ENCODE data around the gene KCNJ6. TPM values are rescaled to one million over a fixed set of nuclear protein-coding genes. Genes with fewer than 3 reads are reported as not detected.

Gene KCNJ6
- total RNA-seq, 1 donor from 2014 or later, result 0.33 TPM

- no peak for DNase-seq (ENCODE audit: low read depth)
- TF ChIP-seq CTCF (IDR thresholded peaks at IDR 0.05; ENCODE audit: insufficient read depth, low read length, poor library complexity, severe bottlenecking), result no peak
- Histone ChIP-seq H3K36me3 (ENCODE audit: control insufficient read depth, insufficient read depth, low read length) (no peaks in the 10 kb centered on the region), H3K4me3 (ENCODE audit: low read depth, low read length) (peak overlapping the region; percentile 50), H3K27me3 (ENCODE audit: control insufficient read depth, insufficient read depth, low read length) (no peaks in the 10 kb centered on the region)
Observed at GRCh38 chr21:37562920-37563640, 353.2 kb downstream of the KCNJ6 start.

- no peak overlapping the region for H3K4me3 ChIP-seq (ENCODE audit: low read depth, low read length)
- H3K27me3 ChIP-seq (ENCODE audit: control insufficient read depth, insufficient read depth, low read length), result no peaks in the 10 kb centered on the region
- DNase-seq (ENCODE audit: low read depth), result no peak
- no peak for TF ChIP-seq CTCF (IDR thresholded peaks at IDR 0.05; ENCODE audit: insufficient read depth, low read length, poor library complexity, severe bottlenecking)
- H3K36me3 ChIP-seq (ENCODE audit: control insufficient read depth, insufficient read depth, low read length), result no peaks in the 10 kb centered on the region
Observed at GRCh38 chr21:37561941-37562919, 354.0 kb downstream of the KCNJ6 start.

GRCh38 chr21:37561506-37561905 is 354.8 kb downstream of the KCNJ6 start:
- H3K36me3 ChIP-seq (ENCODE audit: control insufficient read depth, insufficient read depth, low read length), result no peaks in the 10 kb centered on the region
- no peak for DNase-seq (ENCODE audit: low read depth)
- H3K27me3 ChIP-seq (ENCODE audit: control insufficient read depth, insufficient read depth, low read length), result no peaks in the 10 kb centered on the region
- H3K4me3 ChIP-seq (ENCODE audit: low read depth, low read length), result no peak overlapping the region
- TF ChIP-seq CTCF (IDR thresholded peaks at IDR 0.05; ENCODE audit: insufficient read depth, low read length, poor library complexity, severe bottlenecking), result no peak

- Histone ChIP-seq H3K36me3 (ENCODE audit: control insufficient read depth, insufficient read depth, low read length) (no peaks in the 10 kb centered on the region), H3K4me3 (ENCODE audit: low read depth, low read length) (no peak overlapping the region), H3K27me3 (ENCODE audit: control insufficient read depth, insufficient read depth, low read length) (peaks cover under 1% of the 10 kb centered on the region)
- no peak for TF ChIP-seq CTCF (IDR thresholded peaks at IDR 0.05; ENCODE audit: insufficient read depth, low read length, poor library complexity, severe bottlenecking)
- no peak for DNase-seq (ENCODE audit: low read depth)
Observed at GRCh38 chr21:37560385-37560784, 355.9 kb downstream of the KCNJ6 start.

GRCh38 chr21:37558676-37559211 is 357.5 kb downstream of the KCNJ6 start:
- no peaks in the 10 kb centered on the region for H3K36me3 ChIP-seq (ENCODE audit: control insufficient read depth, insufficient read depth, low read length)
- DNase-seq (ENCODE audit: low read depth), result no peak
- TF ChIP-seq CTCF (IDR thresholded peaks at IDR 0.05; ENCODE audit: insufficient read depth, low read length, poor library complexity, severe bottlenecking), result no peak
- H3K4me3 ChIP-seq (ENCODE audit: low read depth, low read length), result no peak overlapping the region
- H3K27me3 ChIP-seq (ENCODE audit: control insufficient read depth, insufficient read depth, low read length), result peaks cover 2% of the 10 kb centered on the region
